ENCODE results near the gene SLC12A7.

The SLC12A7 gene

GRCh38 chr5:1045960-1046560 is 65.8 kb downstream of the SLC12A7 start:
- no peak for DNase-seq

GRCh38 chr5:1044117-1044516 is 67.7 kb downstream of the SLC12A7 start:
- no peak for DNase-seq

GRCh38 chr5:1043327-1043726 is 68.5 kb downstream of the SLC12A7 start:
- no peak for DNase-seq

- no peak for DNase-seq
Observed at GRCh38 chr5:1042626-1043025, 69.2 kb downstream of the SLC12A7 start.

GRCh38 chr5:1041225-1042143 is 70.4 kb downstream of the SLC12A7 start:
- no peak for DNase-seq

- no peak for DNase-seq
Observed at GRCh38 chr5:1040571-1040970, 71.3 kb downstream of the SLC12A7 start.

DNA sequence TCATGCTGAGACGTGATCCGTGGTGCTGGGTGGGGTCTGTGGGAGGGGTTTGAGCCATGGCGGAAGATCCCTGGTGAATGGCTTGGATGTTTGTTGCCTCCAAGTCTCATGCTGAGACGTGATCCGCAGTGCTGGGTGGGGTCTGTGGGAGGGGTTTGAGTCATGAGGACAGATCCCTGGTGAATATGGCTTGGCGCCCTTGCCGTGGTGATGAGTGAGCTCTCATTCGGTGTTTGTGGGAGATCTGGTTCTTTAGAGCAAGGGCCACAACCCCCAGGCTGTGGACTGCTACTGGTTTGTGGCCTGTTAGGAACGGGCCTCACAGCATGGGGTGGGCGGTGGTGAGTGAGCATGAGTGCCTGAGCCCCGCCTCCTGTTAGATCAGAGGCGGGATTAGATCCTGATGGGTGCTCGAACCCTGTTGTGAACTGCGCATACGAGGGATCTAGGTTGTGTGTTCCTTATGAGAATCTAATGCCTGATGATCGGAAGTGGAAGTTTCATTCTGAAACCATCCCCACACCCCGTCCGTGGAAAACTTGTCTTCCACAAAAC is 72.1 kb downstream of the SLC12A7 start:
- DNase-seq: no peak

DNA sequence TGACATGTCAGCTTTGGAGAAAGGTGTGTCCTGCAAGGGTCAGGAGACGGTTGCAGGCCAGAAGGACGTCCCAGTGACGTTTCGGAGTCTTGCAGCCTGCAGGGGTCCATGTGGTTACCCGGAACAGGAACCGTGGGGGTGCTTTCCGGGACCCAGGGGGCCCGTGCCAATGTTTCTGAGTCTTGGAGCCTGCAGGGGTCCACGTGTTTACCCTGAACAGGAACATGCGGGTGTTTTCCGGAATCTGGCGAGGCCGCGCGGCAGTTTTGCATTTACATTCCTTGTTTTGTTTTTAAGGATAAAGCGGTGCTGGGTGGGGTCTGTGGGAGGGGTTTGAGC is 72.7 kb downstream of the SLC12A7 start:
- no peak for DNase-seq

DNA sequence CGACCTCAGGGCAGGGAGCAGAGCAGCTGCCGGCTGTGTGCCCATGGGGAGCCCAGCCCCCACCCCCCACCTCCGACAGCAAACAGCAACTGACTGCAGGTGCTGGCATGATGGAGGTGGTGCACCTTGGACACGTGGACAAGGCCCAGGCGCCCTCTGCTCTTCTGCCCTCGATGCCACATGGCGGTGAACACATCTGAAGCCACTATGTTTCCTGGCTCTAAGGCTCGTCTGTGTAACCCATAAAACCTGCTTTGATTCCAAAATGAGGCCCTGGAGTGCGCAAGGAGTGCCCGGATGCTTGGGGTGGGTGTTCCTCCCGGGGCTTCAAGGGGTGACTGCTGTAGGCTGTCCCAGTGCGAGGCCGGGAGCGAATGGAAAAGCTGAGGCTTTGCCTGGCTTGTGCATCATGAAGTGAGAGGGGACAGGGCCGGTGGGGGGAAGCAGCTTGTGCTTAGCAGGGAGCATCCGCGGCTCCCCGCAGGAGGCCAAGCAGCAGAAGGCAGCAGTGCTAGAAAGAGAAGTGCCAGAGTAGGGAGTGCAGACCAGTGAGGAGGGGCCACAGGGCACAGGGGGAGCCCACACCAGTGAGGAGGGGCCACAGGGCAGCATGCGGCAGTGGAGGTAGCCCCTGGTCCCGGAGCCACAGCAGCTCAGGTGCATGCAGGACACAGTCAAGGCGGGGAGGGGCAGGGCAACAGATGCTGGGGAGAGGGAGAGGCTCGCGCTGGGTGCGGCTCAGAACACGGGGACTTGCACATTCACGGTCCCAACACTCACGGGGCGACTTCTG is 73.2 kb downstream of the SLC12A7 start:
- DNase-seq: no peak

GRCh38 chr5:1037671-1038416 is 74.0 kb downstream of the SLC12A7 start:
- no peak for DNase-seq

DNA sequence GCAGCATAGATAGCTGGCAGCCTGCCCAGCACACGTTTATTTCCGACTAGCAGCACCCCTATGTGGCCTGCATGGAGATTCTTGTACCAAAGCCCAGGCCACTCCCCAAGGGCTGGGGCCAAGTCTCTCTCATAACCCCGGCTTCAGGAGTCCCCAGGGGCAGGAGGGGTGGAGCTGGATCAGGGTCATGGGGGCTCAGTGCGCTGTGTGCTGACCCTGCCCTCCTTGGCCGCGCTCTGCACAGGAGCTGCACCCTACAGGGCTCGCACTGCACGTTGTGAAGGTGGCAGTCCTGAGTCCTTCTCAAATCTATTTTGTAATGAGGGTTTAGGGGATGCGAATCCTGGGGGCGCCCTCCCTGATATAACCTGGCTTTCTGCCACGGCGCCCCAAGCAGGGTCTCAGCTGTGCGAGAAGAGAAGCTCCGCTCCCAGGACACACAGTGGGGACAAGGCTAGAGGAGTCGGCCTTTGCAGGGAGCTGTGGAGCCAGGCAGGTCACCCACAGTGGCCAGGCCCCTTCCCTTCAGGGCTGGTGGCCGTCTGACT is 74.7 kb downstream of the SLC12A7 start:
- no peak for DNase-seq

DNA sequence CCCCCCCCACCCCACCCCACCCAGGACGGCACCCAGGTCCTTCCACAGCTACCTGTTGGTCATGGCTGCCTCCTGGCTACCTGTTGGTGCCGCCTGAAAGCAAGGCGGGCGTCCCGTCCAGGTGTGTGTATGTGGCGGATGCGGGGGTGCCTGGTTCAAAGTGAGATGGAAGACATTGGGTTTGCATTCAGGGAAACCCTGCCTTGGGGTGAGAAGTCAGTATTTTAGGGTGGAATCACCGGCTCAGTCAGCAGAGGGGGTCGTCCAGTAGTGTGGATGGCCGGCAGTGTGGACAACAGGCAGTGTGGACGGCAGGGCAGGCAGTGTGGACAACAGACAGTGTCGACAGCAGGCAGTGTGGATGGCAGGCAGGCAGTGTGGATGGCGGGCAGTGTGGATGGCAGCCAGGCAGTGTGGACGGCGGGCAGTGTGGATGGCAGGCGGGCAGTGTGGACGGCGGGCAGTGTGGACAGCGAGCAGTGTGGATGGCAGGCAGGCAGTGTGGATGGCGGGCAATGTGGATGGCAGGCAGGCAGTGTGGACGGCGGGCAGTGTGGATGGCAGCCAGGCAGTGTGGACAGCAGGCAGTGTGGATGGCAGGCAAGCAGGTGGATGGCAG is 75.2 kb downstream of the SLC12A7 start:
- no peak for DNase-seq

DNA sequence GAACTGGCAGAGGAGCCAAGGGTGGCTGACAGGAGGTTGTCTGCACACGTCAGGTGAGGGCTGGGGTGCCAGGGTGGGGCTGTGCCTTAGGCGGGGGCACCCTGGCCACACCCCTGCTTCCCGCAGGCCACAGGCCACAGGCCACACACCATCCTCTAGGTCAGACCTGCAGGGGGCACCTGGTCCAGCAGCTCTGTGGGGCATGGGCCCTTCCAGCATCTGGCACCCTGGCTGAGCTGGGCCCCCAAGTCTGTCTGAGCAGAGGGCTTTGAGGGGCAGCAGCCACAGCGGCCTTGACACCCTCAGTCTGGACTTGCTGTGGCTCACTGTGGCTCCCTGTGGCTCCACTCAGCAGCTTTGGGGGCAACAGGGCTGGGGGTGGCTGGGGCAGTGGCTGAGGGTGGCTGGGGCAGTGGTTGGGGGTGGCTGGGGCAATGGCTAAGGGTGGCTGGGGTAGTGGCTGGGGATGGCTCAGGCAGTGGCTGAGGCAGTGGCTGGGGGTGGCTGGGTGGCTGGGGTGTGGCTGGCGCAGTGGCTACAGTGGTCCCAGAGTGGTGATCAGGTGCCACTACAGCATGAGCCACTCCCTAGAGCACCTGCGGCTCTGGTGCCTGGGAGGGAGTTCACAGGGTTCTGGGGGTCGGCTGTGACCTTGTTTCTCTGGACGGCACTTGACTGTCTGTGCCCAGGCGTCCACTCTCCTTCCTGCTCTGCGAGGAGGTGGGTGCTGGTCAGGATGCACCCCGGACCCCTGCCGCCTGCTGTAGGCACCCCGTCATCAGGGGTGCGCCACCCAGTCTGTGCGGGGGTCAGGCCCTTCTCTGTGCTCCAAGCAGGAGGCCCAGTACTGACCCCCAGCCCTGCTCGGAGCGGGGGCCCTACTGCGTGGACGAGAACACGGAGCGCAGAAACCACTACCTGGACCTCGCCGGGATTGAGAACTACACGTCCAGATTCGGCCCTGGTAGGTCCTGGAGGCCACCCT is 76.2 kb downstream of the SLC12A7 start:
- no peak for DNase-seq

DNA sequence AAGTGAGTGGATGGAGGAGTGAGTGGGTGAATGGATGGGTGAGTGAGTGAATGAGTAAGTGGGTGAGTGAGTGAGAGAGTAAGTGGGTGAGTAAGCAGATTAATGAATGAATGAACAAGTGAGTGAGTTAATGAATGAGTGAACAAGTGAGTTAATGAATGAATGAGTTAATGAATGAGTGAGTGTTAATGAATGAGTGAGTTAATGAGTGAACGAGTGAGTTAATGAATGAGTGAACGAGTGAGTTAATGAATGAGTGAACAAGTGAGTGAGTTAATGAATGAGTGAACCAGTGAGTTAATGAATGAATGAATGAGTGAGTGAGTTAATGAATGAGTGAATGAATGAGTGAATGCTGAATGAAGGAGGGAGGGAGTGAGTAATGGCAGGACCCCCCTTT is 76.9 kb downstream of the SLC12A7 start:
- DNase-seq: no peak

GRCh38 chr5:1034421-1034905 is 77.4 kb downstream of the SLC12A7 start:
- no peak for DNase-seq

DNA sequence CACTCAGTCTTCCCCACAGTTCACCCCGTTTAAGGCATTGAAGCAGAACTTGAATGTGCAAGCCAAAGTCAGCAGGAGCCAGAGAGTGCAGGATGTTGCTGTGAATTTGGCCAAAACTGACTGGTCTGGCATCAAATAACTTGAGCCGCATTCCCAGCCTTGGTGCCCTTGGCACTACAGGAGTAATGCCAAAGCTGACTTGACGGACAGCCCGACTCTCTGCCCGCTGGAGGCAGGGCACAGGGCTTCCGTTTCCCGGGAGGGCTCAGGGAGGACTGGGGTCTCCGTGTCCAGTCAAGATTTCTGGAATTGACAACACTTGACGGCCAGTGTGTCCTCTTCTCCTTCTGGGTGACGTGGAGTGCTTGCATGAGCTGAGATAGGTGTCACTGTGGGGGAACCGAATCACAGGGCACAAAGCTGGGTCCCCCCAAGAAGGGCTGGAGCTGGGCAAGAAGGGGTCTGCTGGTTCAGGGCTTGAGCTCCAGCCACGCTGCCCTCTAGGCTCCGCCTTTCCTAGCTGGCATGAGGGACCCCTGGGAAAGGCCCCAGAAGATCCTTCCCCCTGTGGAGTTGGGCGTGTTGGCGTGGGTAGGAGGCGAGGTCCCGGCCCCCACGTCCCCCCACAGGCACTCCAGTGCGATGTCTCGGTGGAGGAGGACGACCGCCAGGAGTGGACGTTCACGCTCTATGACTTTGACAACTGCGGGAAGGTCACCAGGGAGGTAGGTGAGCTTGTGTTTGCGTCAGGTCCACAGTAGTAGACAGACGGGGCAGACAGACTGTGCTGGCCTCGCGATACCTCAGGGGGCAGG is 78.0 kb downstream of the SLC12A7 start:
- no peak for DNase-seq

DNA sequence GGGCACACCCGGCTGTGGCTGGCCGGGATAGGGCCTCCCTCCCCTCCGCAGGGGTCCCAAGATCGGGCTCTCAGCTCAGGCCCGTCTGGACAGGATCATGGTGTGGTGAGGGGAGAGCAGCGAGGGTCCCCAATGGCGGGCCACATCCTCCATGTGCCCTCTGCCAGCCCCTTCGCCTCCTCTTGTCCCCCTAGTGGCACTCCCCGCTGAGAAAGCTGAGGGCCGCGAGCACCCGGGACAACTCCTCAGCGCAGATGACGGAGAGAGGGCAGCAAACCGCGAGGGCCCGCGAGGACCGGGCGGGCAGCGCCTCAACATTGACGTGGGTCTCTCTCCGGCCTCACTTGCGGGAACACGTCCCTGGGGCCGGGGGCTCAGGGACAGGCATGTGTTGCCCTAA is 78.7 kb downstream of the SLC12A7 start:
- DNase-seq: no peak

GRCh38 chr5:1032551-1033027 is 79.3 kb downstream of the SLC12A7 start:
- no peak for DNase-seq

DNA sequence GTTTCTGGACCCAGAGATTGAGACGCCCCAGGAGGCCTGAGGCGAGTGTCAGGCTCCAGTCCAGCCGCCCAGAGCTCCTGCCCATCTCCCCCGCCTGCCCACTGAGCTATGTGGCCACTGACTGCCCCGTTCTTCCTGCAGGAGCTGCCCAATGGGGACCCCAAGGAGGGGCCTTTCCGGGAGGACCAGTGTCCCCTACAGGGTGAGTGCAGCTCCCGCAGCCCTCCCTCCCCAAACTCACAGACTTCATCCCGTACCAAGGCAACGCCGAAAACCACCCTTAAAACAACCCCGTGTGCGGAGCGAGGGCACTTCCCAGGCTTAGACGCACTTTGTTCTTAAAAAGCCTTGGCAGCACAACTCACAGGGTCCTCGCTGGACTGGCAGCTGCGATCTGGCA is 79.9 kb downstream of the SLC12A7 start:
- DNase-seq: no peak
